Gastrocnemius medialis (tissue), 4 donors: Measurements from ENCODE around the gene CCDC87. TPM values are rescaled to one million over a fixed set of nuclear protein-coding genes. Genes with fewer than 3 reads are reported as not detected.
"Not testable (repeated sequence)": the region's sequence is repeated elsewhere in the genome, so short reads cannot be mapped to it uniquely, and the experiment has no call there.

ENCODE experiments used
- ATAC-seq, 2 donors: fragments of 150-250 bp; one replicate each; pipeline ENCODE4 v1.9.1; 2016
- DNase-seq, 2 donors: peaks; one replicate each; pipeline ENCODE4 v3.0.0-alpha.2; 2019
- H3K27ac ChIP-seq, 4 donors: fragments of 200-600 bp; sonication (generic); 1 replicate in 1 of 4; 2 replicates in 3 of 4; pipeline ENCODE4 v1.5.1; 2016 to 2018; ENCODE audit warnings: mild to moderate bottlenecking in 2 of 4, moderate library complexity in 1 of 4
- H3K27me3 ChIP-seq, 3 donors: fragments of 200-600 bp; sonication (generic) in 2 of 3; 1 replicate in 1 of 3; 2 replicates in 2 of 3; pipeline versions ENCODE4 v1.5.1 to v1.6.0; 2016 to 2019; ENCODE audit warnings: mild to moderate bottlenecking in 1 of 3, moderate library complexity in 1 of 3
- H3K36me3 ChIP-seq, 2 donors: fragments of 200-600 bp; sonication (generic) in 1 of 2; one replicate each; pipeline ENCODE4 v1.5.1; 2017 to 2018
- H3K4me1 ChIP-seq, 2 donors: fragments of 200-600 bp; sonication (generic) in 1 of 2; one replicate each; pipeline ENCODE4 v1.5.1; 2016 to 2017; ENCODE audit warnings: mild to moderate bottlenecking in 2 of 2
- H3K4me3 ChIP-seq, 4 donors: fragments of 200-600 bp; sonication (generic) in 3 of 4; 1 replicate in 1 of 4; 2 replicates in 3 of 4; pipeline ENCODE4 v1.5.1; 2016 to 2019; ENCODE audit warnings: mild to moderate bottlenecking in 2 of 4
- H3K9me3 ChIP-seq, 3 donors: fragments of 200-600 bp; sonication (generic) in 2 of 3; 1 replicate in 1 of 3; 2 replicates in 2 of 3; pipeline ENCODE4 v1.5.1; 2016 to 2019
- POLR2A ChIP-seq, 2 donors: fragments of 450-650 bp; IDR thresholded peaks; one replicate each; pipeline ENCODE4 v1.6.1; 2017; ENCODE audit warnings: antibody characterized with exemption in 2 of 2, mild to moderate bottlenecking in 2 of 2, moderate library complexity in 2 of 2
- in situ Hi-C, 4 donors: fragments of 200-750 bp; cut with MboI; loops; one replicate each; pipeline versions ENCODE4 v1.15.0 to v1.8.0; 2017; ENCODE audit warnings: low sequenced_read_pairs in 4 of 4
- intact Hi-C: fragments of 100-400 bp; cut with DNase I; formaldehyde crosslinking; loops from one replicate; pipeline ENCODE4 v1.15.1; 2023; ENCODE audit warnings: low total_unique reads
- total RNA-seq, 4 donors: library from RNA; depleted of rRNA; stranded (reverse); fragments of >200 nt; gene quantifications; one replicate each; pipeline versions ENCODE4 v1.1.0 to v1.2.3, GENCODE V29; 2016
- TF ChIP-seq, protein P1 (sequence below), 5 experiments: fragments of 450-650 bp in 3 of 5; fragments of 200-600 bp in 2 of 5; sonication (generic) in 2 of 5; IDR thresholded peaks in 4 of 5; conservative IDR thresholded peaks in 1 of 5; 1 replicate in 4 of 5; 2 replicates in 1 of 5; pipeline ENCODE4 v1.5.1; 2016 to 2019; ENCODE audit warnings: antibody characterized with exemption in 5 of 5, mild to moderate bottlenecking in 3 of 5, moderate library complexity in 3 of 5

Gene CCDC87
- total RNA-seq, 4 donors from 2014 or later, result 0.13 to 0.41 TPM; not detected in 2

DNA sequence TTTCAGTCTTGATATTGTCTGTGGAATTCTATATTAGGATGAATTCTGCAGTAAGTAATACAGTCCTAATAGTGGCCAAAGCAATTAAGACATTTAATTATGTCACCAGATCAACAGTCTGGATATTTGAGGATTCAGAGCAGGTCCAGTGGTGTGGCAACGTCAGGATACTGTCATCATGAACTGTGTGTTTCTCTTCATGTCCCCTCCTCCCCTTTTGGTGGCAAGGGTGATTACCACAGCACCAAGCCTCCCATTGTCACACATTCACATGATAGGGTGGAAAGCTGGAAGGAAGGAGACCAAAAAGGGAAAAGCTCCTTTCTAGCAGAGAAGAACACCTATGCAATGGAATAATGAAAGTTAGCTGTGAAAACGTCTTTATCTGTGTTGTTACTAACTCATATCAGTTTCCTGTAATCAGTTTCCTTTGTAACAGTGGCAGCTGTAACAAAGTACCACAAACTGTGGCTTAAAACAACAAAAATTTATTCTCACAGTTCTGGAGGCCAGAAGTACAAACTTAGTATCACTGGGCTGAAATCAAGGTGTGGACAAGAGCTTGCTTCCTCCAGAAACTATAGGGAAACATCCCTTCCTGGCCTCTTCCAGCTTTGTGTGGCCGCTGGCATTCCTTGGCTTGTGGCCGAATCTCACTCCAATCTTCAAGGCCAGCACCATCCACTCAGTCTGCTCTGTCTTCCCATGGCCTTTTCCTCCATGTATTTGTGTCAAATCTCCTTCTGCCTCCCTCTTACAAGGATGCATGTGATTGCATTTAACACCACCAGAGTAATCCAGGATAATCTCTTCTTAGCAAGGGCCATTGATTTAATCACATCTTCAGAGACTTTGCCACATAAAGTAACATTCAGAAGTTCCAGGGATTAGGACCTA lies 17.1 kb upstream of the CCDC87 start:
- H3K4me3 ChIP-seq, result no peak overlapping the region
- peaks cover 0 to 10% of the 10 kb centered on the region in 2 donors for H3K36me3 ChIP-seq
- intact Hi-C loops, result no loop called here
- no peaks in the 10 kb centered on the region for H3K27me3 ChIP-seq
- no peak for ATAC-seq
- in situ Hi-C loops, result no loop called here
- DNase-seq, result no peak
- H3K27ac ChIP-seq, result no peak overlapping the region
- TF ChIP-seq, protein P1, sequence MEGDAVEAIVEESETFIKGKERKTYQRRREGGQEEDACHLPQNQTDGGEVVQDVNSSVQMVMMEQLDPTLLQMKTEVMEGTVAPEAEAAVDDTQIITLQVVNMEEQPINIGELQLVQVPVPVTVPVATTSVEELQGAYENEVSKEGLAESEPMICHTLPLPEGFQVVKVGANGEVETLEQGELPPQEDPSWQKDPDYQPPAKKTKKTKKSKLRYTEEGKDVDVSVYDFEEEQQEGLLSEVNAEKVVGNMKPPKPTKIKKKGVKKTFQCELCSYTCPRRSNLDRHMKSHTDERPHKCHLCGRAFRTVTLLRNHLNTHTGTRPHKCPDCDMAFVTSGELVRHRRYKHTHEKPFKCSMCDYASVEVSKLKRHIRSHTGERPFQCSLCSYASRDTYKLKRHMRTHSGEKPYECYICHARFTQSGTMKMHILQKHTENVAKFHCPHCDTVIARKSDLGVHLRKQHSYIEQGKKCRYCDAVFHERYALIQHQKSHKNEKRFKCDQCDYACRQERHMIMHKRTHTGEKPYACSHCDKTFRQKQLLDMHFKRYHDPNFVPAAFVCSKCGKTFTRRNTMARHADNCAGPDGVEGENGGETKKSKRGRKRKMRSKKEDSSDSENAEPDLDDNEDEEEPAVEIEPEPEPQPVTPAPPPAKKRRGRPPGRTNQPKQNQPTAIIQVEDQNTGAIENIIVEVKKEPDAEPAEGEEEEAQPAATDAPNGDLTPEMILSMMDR (IDR thresholded peaks at IDR 0.05 in 4 of 5, conservative IDR thresholded peaks at IDR 0.05 in 1 of 5), result no peak
- no peak for TF ChIP-seq POLR2A (IDR thresholded peaks at IDR 0.05)
- no peaks in the 10 kb centered on the region for H3K4me1 ChIP-seq
- H3K9me3 ChIP-seq, result no peaks in the 10 kb centered on the region

DNA sequence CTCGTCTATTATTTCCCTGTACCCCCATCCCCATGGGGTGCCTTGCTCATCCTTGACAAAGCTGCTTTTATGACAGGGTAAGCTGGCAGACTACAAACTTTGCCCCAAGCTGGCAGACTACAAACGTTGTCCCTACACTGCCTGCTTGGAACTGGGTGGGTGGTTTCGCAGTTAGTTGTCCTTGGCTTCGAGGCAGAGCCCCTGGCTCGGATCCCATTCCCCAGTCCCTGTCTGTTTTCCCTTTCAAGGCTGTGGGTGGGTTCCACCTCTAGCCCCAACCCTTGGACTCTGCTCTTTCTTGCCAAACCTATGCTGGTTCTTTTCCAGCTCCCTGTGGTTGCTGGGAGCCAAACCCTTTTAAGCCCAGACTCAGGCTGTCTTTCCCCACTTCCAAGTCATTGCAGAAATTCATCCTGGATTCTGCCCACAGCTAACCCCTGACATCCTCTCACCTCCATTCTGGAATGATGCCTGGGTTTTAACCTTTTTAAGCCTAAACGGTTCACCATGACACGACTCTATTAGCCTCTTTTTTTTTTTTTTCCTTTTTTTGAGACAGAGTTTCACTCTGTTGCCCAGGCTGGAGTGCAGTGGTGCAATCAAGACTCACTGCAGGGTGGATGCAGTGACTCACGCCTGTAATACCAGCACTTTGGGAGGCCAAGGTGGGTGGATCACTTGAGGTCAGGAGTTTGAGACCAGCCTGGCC lies 14.4 kb upstream of the CCDC87 start:
- TF ChIP-seq POLR2A (IDR thresholded peaks at IDR 0.05), result no peak
- TF ChIP-seq, protein P1 (IDR thresholded peaks at IDR 0.05 in 4 of 5, conservative IDR thresholded peaks at IDR 0.05 in 1 of 5), result no peak
- DNase-seq, result peak in 1 of 2 donors; percentile 66
- no peaks in the 10 kb centered on the region for H3K9me3 ChIP-seq
- in situ Hi-C loops, result no loop called here
- no peak overlapping the region for H3K4me3 ChIP-seq
- H3K36me3 ChIP-seq, result peaks cover 0 to 16% of the 10 kb centered on the region in 2 donors
- peak overlapping the region; percentile 7 to 55 (median 44) for H3K27ac ChIP-seq
- H3K4me1 ChIP-seq, result peaks cover 0 to 2% of the 10 kb centered on the region in 2 donors
- peak; percentile 47 to 76 for ATAC-seq
- intact Hi-C loops, result no loop called here
- H3K27me3 ChIP-seq, result no peaks in the 10 kb centered on the region

DNA sequence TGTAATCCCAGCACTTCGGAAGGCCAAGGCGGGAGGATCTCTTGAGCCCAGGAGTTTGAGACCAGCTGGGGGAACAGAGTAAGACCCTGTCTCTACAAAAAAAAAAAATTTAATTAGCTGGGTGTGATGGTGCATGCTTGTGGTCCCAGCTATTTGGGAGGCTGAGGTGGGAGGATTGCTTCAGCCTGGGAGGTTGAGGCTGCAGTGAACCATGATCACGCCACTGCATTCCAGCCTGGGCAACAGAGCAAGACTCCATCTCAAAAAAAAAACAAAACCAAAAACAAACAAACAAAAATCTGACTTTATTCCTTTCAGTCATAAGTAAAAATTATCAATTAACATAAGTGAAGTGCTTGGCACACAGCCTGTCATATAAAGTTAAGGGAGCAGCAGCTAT lies 13.7 kb upstream of the CCDC87 start:
- H3K27ac ChIP-seq, result peak overlapping the region in 2 of 4 donors; percentile 54 to 55
- not testable (repeated sequence) for DNase-seq

DNA sequence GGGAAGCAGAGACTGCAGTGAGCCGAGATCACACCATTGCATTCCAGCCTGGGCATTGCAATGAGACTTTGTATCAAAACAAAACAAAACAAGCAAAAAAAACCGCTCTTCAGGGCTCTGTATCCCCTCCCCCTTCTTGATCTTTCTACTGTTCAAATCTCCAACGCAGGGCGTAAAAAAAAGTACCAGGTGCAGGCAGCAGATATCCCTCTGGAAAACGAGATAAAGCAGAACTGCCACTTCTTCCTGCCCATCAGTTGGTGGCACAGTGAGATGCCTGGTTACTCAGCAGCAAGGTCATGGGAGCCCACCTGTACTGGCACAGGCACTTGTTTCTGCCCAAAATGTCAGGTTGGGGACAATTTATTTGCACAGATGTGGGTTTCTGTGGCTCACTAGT lies 11.3 kb upstream of the CCDC87 start:
- DNase-seq (no peak), ATAC-seq (no peak)
- TF ChIP-seq, protein P1 (IDR thresholded peaks at IDR 0.05 in 4 of 5, conservative IDR thresholded peaks at IDR 0.05 in 1 of 5), result no peak
- no peak for TF ChIP-seq POLR2A (IDR thresholded peaks at IDR 0.05)
- Histone ChIP-seq H3K9me3 (no peaks in the 10 kb centered on the region), H3K4me1 (peaks cover 0 to 9% of the 10 kb centered on the region in 2 donors), H3K27me3 (no peaks in the 10 kb centered on the region), H3K36me3 (peaks cover 0 to 26% of the 10 kb centered on the region in 2 donors), H3K27ac (no peak overlapping the region), H3K4me3 (no peak overlapping the region)
- intact Hi-C loops, result no loop called here
- in situ Hi-C loops, result no loop called here

More for the DNA sequence above, 13.7 kb upstream of the CCDC87 start:
- H3K36me3 ChIP-seq, result peaks cover 0 to 16% of the 10 kb centered on the region in 2 donors
- intact Hi-C loops, H3K9me3 ChIP-seq, ATAC-seq, in situ Hi-C loops, H3K27me3 ChIP-seq, H3K4me1 ChIP-seq, H3K4me3 ChIP-seq: not testable (repeated sequence)

DNA sequence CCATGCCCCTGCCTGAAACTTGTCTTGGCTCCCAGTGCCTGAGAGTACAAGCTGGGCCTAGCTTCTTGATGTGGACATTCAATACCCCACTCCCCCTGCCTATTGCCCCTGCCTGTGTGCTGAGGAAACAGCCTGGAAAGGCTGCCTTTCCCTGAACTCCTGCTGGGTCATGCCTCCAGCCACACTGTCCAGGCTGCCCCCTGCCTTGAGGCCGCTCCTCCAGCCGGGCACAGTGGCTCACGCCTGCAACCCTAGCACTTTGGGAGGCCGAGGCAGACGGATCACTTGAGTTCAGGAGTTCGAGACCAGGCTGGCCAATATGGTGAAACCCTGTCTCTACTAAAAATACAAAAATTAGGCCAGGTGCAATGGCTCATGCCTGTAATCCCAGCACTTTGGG lies 10.2 kb upstream of the CCDC87 start:
- in situ Hi-C loops (no loop called here), intact Hi-C loops (no loop called here)
- no peaks in the 10 kb centered on the region for H3K9me3 ChIP-seq
- ATAC-seq (no peak), DNase-seq (no peak)
- H3K36me3 ChIP-seq, result peaks cover 0 to 31% of the 10 kb centered on the region in 2 donors
- H3K4me1 ChIP-seq, result peaks cover 0 to 9% of the 10 kb centered on the region in 2 donors
- H3K27me3 ChIP-seq, result no peaks in the 10 kb centered on the region
- no peak overlapping the region for H3K27ac ChIP-seq
- H3K4me3 ChIP-seq, result no peak overlapping the region
- TF ChIP-seq, protein P1 (IDR thresholded peaks at IDR 0.05 in 4 of 5, conservative IDR thresholded peaks at IDR 0.05 in 1 of 5), result no peak
- TF ChIP-seq POLR2A (IDR thresholded peaks at IDR 0.05), result no peak
